ENCODE results near the gene KCTD16. TPM values are rescaled to one million over a fixed set of nuclear protein-coding genes. Genes with fewer than 3 reads are reported as not detected.

KCTD16 gene
- total and polyA plus RNA-seq, 2 experiments from 2014 or later, result 0.02 to 0.76 TPM

GRCh38 chr5:144503123-144503522, 332.4 kb downstream of the KCTD16 start:
- H3K27me3 Mint-ChIP-seq (ENCODE audit: insufficient read depth, low read depth, poor library complexity), result peaks cover 5% of the 10 kb centered on the region
- no peak for DNase-seq (ENCODE audit: low spot score)
- H3K36me3 ChIP-seq (ENCODE audit: insufficient read depth), result no peaks in the 10 kb centered on the region
- TF ChIP-seq ETS1 (IDR thresholded peaks at IDR 0.05) (no peak), STAT1 (IDR thresholded peaks at IDR 0.05; ENCODE audit: unreplicated experiment) (no peak), NANOG (IDR thresholded peaks at IDR 0.05; ENCODE audit: borderline replicate concordance) (no peak), JUNB (IDR thresholded peaks at IDR 0.05; ENCODE audit: unreplicated experiment) (no peak), ZNF331 (CRISPR knock-in tag; IDR thresholded peaks at IDR 0.05; ENCODE audit: low read depth) (no peak), ZNF114 (CRISPR knock-in tag; IDR thresholded peaks at IDR 0.05) (no peak), CREB1 (CRISPR knock-in tag; IDR thresholded peaks at IDR 0.05; ENCODE audit: low read depth) (no peak), EZH2 (IDR thresholded peaks at IDR 0.05; ENCODE audit: low read depth, unreplicated experiment) (no peak), EZH2phosphoT487 (IDR thresholded peaks at IDR 0.05; ENCODE audit: unreplicated experiment) (no peak), POLR2AphosphoS5 (IDR thresholded peaks at IDR 0.05; ENCODE audit: low read depth) (no peak)
- TF ChIP-seq, protein P1, sequence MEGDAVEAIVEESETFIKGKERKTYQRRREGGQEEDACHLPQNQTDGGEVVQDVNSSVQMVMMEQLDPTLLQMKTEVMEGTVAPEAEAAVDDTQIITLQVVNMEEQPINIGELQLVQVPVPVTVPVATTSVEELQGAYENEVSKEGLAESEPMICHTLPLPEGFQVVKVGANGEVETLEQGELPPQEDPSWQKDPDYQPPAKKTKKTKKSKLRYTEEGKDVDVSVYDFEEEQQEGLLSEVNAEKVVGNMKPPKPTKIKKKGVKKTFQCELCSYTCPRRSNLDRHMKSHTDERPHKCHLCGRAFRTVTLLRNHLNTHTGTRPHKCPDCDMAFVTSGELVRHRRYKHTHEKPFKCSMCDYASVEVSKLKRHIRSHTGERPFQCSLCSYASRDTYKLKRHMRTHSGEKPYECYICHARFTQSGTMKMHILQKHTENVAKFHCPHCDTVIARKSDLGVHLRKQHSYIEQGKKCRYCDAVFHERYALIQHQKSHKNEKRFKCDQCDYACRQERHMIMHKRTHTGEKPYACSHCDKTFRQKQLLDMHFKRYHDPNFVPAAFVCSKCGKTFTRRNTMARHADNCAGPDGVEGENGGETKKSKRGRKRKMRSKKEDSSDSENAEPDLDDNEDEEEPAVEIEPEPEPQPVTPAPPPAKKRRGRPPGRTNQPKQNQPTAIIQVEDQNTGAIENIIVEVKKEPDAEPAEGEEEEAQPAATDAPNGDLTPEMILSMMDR (conservative IDR thresholded peaks at IDR 0.05; ENCODE audit: low read depth in 2 of 2), result no peak
- TF ChIP-seq, protein P2, sequence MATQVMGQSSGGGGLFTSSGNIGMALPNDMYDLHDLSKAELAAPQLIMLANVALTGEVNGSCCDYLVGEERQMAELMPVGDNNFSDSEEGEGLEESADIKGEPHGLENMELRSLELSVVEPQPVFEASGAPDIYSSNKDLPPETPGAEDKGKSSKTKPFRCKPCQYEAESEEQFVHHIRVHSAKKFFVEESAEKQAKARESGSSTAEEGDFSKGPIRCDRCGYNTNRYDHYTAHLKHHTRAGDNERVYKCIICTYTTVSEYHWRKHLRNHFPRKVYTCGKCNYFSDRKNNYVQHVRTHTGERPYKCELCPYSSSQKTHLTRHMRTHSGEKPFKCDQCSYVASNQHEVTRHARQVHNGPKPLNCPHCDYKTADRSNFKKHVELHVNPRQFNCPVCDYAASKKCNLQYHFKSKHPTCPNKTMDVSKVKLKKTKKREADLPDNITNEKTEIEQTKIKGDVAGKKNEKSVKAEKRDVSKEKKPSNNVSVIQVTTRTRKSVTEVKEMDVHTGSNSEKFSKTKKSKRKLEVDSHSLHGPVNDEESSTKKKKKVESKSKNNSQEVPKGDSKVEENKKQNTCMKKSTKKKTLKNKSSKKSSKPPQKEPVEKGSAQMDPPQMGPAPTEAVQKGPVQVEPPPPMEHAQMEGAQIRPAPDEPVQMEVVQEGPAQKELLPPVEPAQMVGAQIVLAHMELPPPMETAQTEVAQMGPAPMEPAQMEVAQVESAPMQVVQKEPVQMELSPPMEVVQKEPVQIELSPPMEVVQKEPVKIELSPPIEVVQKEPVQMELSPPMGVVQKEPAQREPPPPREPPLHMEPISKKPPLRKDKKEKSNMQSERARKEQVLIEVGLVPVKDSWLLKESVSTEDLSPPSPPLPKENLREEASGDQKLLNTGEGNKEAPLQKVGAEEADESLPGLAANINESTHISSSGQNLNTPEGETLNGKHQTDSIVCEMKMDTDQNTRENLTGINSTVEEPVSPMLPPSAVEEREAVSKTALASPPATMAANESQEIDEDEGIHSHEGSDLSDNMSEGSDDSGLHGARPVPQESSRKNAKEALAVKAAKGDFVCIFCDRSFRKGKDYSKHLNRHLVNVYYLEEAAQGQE (IDR thresholded peaks at IDR 0.05; ENCODE audit: unreplicated experiment), result no peak
- TF ChIP-seq, protein P3, sequence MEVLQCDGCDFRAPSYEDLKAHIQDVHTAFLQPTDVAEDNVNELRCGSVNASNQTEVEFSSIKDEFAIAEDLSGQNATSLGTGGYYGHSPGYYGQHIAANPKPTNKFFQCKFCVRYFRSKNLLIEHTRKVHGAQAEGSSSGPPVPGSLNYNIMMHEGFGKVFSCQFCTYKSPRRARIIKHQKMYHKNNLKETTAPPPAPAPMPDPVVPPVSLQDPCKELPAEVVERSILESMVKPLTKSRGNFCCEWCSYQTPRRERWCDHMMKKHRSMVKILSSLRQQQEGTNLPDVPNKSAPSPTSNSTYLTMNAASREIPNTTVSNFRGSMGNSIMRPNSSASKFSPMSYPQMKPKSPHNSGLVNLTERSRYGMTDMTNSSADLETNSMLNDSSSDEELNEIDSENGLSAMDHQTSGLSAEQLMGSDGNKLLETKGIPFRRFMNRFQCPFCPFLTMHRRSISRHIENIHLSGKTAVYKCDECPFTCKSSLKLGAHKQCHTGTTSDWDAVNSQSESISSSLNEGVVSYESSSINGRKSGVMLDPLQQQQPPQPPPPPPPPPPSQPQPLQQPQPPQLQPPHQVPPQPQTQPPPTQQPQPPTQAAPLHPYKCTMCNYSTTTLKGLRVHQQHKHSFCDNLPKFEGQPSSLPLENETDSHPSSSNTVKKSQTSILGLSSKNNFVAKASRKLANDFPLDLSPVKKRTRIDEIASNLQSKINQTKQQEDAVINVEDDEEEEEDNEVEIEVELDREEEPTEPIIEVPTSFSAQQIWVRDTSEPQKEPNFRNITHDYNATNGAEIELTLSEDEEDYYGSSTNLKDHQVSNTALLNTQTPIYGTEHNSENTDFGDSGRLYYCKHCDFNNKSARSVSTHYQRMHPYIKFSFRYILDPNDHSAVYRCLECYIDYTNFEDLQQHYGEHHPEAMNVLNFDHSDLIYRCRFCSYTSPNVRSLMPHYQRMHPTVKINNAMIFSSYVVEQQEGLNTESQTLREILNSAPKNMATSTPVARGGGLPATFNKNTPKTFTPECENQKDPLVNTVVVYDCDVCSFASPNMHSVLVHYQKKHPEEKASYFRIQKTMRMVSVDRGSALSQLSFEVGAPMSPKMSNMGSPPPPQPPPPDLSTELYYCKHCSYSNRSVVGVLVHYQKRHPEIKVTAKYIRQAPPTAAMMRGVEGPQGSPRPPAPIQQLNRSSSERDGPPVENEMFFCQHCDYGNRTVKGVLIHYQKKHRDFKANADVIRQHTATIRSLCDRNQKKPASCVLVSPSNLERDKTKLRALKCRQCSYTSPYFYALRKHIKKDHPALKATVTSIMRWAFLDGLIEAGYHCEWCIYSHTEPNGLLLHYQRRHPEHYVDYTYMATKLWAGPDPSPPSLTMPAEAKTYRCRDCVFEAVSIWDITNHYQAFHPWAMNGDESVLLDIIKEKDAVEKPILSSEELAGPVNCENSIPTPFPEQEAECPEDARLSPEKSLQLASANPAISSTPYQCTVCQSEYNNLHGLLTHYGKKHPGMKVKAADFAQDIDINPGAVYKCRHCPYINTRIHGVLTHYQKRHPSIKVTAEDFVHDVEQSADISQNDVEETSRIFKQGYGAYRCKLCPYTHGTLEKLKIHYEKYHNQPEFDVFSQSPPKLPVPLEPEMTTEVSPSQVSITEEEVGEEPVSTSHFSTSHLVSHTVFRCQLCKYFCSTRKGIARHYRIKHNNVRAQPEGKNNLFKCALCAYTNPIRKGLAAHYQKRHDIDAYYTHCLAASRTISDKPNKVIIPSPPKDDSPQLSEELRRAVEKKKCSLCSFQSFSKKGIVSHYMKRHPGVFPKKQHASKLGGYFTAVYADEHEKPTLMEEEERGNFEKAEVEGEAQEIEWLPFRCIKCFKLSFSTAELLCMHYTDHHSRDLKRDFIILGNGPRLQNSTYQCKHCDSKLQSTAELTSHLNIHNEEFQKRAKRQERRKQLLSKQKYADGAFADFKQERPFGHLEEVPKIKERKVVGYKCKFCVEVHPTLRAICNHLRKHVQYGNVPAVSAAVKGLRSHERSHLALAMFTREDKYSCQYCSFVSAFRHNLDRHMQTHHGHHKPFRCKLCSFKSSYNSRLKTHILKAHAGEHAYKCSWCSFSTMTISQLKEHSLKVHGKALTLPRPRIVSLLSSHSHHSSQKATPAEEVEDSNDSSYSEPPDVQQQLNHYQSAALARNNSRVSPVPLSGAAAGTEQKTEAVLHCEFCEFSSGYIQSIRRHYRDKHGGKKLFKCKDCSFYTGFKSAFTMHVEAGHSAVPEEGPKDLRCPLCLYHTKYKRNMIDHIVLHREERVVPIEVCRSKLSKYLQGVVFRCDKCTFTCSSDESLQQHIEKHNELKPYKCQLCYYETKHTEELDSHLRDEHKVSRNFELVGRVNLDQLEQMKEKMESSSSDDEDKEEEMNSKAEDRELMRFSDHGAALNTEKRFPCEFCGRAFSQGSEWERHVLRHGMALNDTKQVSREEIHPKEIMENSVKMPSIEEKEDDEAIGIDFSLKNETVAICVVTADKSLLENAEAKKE (CRISPR knock-in tag; IDR thresholded peaks at IDR 0.05), result no peak
- H3K79me2 ChIP-seq (replicated peaks; ENCODE audit: insufficient read depth), result no peaks in the 10 kb centered on the region
- no peak overlapping the region for H3K4me2 ChIP-seq
- no peaks in the 10 kb centered on the region for H3K9me2 ChIP-seq (ENCODE audit: insufficient read depth)
- H3K4me1 ChIP-seq (ENCODE audit: insufficient read depth), result peaks cover 15% of the 10 kb centered on the region
- no peaks in the 10 kb centered on the region for H4K20me1 ChIP-seq (replicated peaks; ENCODE audit: insufficient read depth)
- H3F3A ChIP-seq (replicated peaks; ENCODE audit: low read depth), result no peaks in the 10 kb centered on the region
- no peak overlapping the region for H2AFZ ChIP-seq
- H3K27ac ChIP-seq (ENCODE audit: low read depth), result no peak overlapping the region
- peaks cover 34% of the 10 kb centered on the region for H3K27me3 ChIP-seq (ENCODE audit: insufficient read depth)
- peaks cover 25% of the 10 kb centered on the region for H3K4me1 Mint-ChIP-seq
- no peak overlapping the region for H3K27ac Mint-ChIP-seq
- ATAC-seq, result no peak
- peaks cover 5% of the 10 kb centered on the region; the same call in 2 of the 3 replicates for H3K9me3 Mint-ChIP-seq
- H3K4me3 ChIP-seq, result no peak overlapping the region
- H3K4me3 Mint-ChIP-seq, result no peak overlapping the region
- 0 out of 3 replicates have a peak, but pooled peaks cover 3% of the 10 kb centered on the region for H3K36me3 Mint-ChIP-seq (ENCODE audit: low read depth)
